CD4-positive, alpha-beta T cell (primary cell): ENCODE measurements around the gene SSBP3. TPM values are rescaled to one million over a fixed set of nuclear protein-coding genes. Genes with fewer than 3 reads are reported as not detected.

Experiments used
- ATAC-seq: fragments of 200-7000 bp; cut with Tn5 transposase; one replicate; pipeline ENCODE4 v1.10.0; 2022; ENCODE audit warnings: mild to moderate bottlenecking; ENCODE audit not compliant: poor library complexity
- CTCF ChIA-PET: fragments of 350-600 bp; sonication (Branson Sonifier 250); formaldehyde crosslinking; loops from one replicate; lab custom pipeline; 2021; ENCODE audit warnings: antibody characterized with exemption, inconsistent platforms; lab: Charles Lee
- POLR2A ChIA-PET: fragments of 350-600 bp; sonication (Branson Sonifier 250); formaldehyde crosslinking; loops from one replicate; lab custom pipeline; 2021; ENCODE audit warnings: antibody characterized with exemption, inconsistent platforms; lab: Charles Lee
- DNase-seq, 14 experiments: peaks; one replicate each; pipeline ENCODE4 v3.0.0-alpha.2; 2013 to 2020; ENCODE audit warnings: mixed read lengths in 2 of 14
- H3K27ac ChIP-seq, 2 donors: one replicate each; pipeline versions ENCODE4 v1.5.1 to v1.7.0; 2013; ENCODE audit warnings: low read length in 2 of 2, low read depth in 1 of 2, mild to moderate bottlenecking in 1 of 2
- H3K27me3 ChIP-seq, 2 experiments: 1 replicate in 1 of 2; 2 replicates in 1 of 2; pipeline versions ENCODE4 v1.6.1 to v1.7.0; 2013; ENCODE audit warnings: low read length in 2 of 2, control low read depth in 1 of 2, mild to moderate bottlenecking in 1 of 2, moderate library complexity in 1 of 2; ENCODE audit not compliant: insufficient read depth in 2 of 2, control insufficient read depth in 1 of 2
- H3K36me3 ChIP-seq: one replicate; pipeline ENCODE4 v1.6.1; 2013; ENCODE audit warnings: low read length, control low read depth; ENCODE audit not compliant: insufficient read depth
- H3K4me1 ChIP-seq: one replicate; pipeline ENCODE4 v1.6.1; 2013; ENCODE audit warnings: low read length, control low read depth; ENCODE audit not compliant: insufficient read depth
- H3K4me3 ChIP-seq: one replicate; pipeline ENCODE4 v1.5.1; 2013; ENCODE audit warnings: mild to moderate bottlenecking, low read length, moderate library complexity
- H3K9me3 ChIP-seq, 2 experiments: 1 replicate in 1 of 2; 2 replicates in 1 of 2; pipeline versions ENCODE4 v1.6.1 to v1.7.0; 2013; ENCODE audit warnings: low read length in 2 of 2, mild to moderate bottlenecking in 2 of 2, control low read depth in 1 of 2, moderate library complexity in 1 of 2; ENCODE audit not compliant: control insufficient read depth in 1 of 2, insufficient read depth in 1 of 2
- H3K27ac Mint-ChIP-seq: one replicate; pipeline ENCODE4 v1.8.0; 2020; ENCODE audit warnings: mixed read lengths
- H3K27me3 Mint-ChIP-seq: one replicate; pipeline ENCODE4 v1.8.0; 2021; ENCODE audit warnings: mixed read lengths
- H3K36me3 Mint-ChIP-seq: one replicate; pipeline ENCODE4 v1.8.0; 2021; ENCODE audit warnings: low read depth, mixed read lengths
- H3K4me1 Mint-ChIP-seq: one replicate; pipeline ENCODE4 v1.8.0; 2021; ENCODE audit warnings: low read depth, mixed read lengths
- H3K4me3 Mint-ChIP-seq: one replicate; pipeline ENCODE4 v1.8.0; 2020; ENCODE audit warnings: mild to moderate bottlenecking, mixed read lengths
- H3K9me3 Mint-ChIP-seq: one replicate; pipeline ENCODE4 v1.8.0; 2020; ENCODE audit warnings: mixed read lengths
- CTCF ChIP-seq: fragments of 200-600 bp; IDR thresholded peaks from one replicate; pipeline ENCODE4 v1.8.0; 2022; ENCODE audit warnings: antibody characterized with exemption, mild to moderate bottlenecking
- intact Hi-C, 2 experiments: fragments of 100-400 bp; cut with DNase I in 1 of 2; cut with micrococcal nuclease in 1 of 2; formaldehyde crosslinking; loops; one replicate each; pipeline versions ENCODE4 v1.15.1 to v1.9.0; 2023 to 2025; cut with DNase I, micrococcal nuclease
- total RNA-seq, 174 experiments: library from RNA in 2 of 174; stranded (reverse) in 2 of 174; gene quantifications; one replicate each; pipeline ENCODE4 v1.2.3 and lab custom pipeline; 2021 to 2026

Gene SSBP3
- total RNA-seq, 2 experiments from 2014 or later, result 50.6 to 52.4 TPM

- no peaks in the 10 kb centered on the region for H3K9me3 ChIP-seq
- H3K27me3 ChIP-seq, result no peaks in the 10 kb centered on the region
- ChIA-PET CTCF (interaction anchor here (1.5 kb wide), 1 partner anchor 72 kb away, joined by 3 read pairs; no protein-coding TSS in a partner anchor), POLR2A (no interaction called here)
- Mint-ChIP-seq H3K36me3 (no peaks in the 10 kb centered on the region), H3K27ac (no peak overlapping the region), H3K9me3 (no peaks in the 10 kb centered on the region), H3K4me3 (no peak overlapping the region), H3K27me3 (no peaks in the 10 kb centered on the region), H3K4me1 (peaks cover 15% of the 10 kb centered on the region)
- ATAC-seq (no peak), DNase-seq (no peak)
- no peak overlapping the region for H3K27ac ChIP-seq
- TF ChIP-seq CTCF, result no peak
- no peak overlapping the region for H3K4me3 ChIP-seq
- no peaks in the 10 kb centered on the region for H3K36me3 ChIP-seq
- peaks cover 16% of the 10 kb centered on the region for H3K4me1 ChIP-seq
- intact Hi-C loops, result no loop called here
Observed at GRCh38 chr1:54417123-54417522, 10.9 kb upstream of the SSBP3 start.

- ChIA-PET CTCF (interaction anchor here (1.5 kb wide), 1 partner anchor 73 kb away, joined by 3 read pairs; no protein-coding TSS in a partner anchor), POLR2A (no interaction called here)
- Mint-ChIP-seq H3K4me1 (peaks cover 15% of the 10 kb centered on the region), H3K36me3 (no peaks in the 10 kb centered on the region), H3K27me3 (no peaks in the 10 kb centered on the region), H3K27ac (no peak overlapping the region), H3K9me3 (no peaks in the 10 kb centered on the region), H3K4me3 (no peak overlapping the region)
- Histone ChIP-seq H3K4me1 (peaks cover 16% of the 10 kb centered on the region), H3K36me3 (no peaks in the 10 kb centered on the region), H3K27me3 (no peaks in the 10 kb centered on the region), H3K27ac (no peak overlapping the region), H3K9me3 (no peaks in the 10 kb centered on the region), H3K4me3 (no peak overlapping the region)
- intact Hi-C loops, result no loop called here
- ATAC-seq, result no peak
- no peak for TF ChIP-seq CTCF
- no peak for DNase-seq
Observed at GRCh38 chr1:54416435-54416834, 10.2 kb upstream of the SSBP3 start.

GRCh38 chr1:54415991-54416390 lies 9.8 kb upstream of the SSBP3 start:
- peaks cover 16% of the 10 kb centered on the region for H3K4me1 ChIP-seq
- no peaks in the 10 kb centered on the region for H3K27me3 Mint-ChIP-seq
- no peaks in the 10 kb centered on the region for H3K36me3 ChIP-seq
- ATAC-seq (no peak), DNase-seq (no peak)
- ChIA-PET POLR2A (no interaction called here), CTCF (interaction anchor here (1.5 kb wide), 1 partner anchor 73 kb away, joined by 3 read pairs; no protein-coding TSS in a partner anchor)
- H3K27ac ChIP-seq, result no peak overlapping the region
- intact Hi-C loops, result no loop called here
- peaks cover 16% of the 10 kb centered on the region for H3K4me1 Mint-ChIP-seq
- no peaks in the 10 kb centered on the region for H3K9me3 ChIP-seq
- H3K36me3 Mint-ChIP-seq, result no peaks in the 10 kb centered on the region
- H3K27ac Mint-ChIP-seq, result no peak overlapping the region
- H3K27me3 ChIP-seq, result no peaks in the 10 kb centered on the region
- H3K4me3 ChIP-seq, result no peak overlapping the region
- no peak overlapping the region for H3K4me3 Mint-ChIP-seq
- TF ChIP-seq CTCF, result no peak
- H3K9me3 Mint-ChIP-seq, result no peaks in the 10 kb centered on the region
